GM23338 (cell line): ENCODE data around the gene ADCY3. TPM values are rescaled to one million over a fixed set of nuclear protein-coding genes. Genes with fewer than 3 reads are reported as not detected.
A peak's percentile ranks its signal among the peaks of the same experiment; 100 is the strongest.

Experiments used
- ATAC-seq: fragments of 200-7000 bp; cut with Tn5 transposase; 3 replicates; pipeline ENCODE4 v1.9.1; 2020
- DNase-seq: peaks from one replicate; pipeline ENCODE4 v3.0.0-alpha.2; 2015; ENCODE audit warnings: low spot score
- H2AFZ ChIP-seq: fragments of 200-600 bp; sonication (generic); 2 replicates; pipeline ENCODE4 v1.8.0; 2016; ENCODE audit warnings: antibody characterized with exemption, mild to moderate bottlenecking, moderate library complexity
- H3F3A ChIP-seq: fragments of 200-600 bp; sonication (generic); replicated peaks from 2 replicates; pipeline ENCODE4 v1.8.0; 2017; ENCODE audit warnings: antibody characterized with exemption, mixed run types, low read depth
- H3K27ac ChIP-seq: fragments of 200-600 bp; sonication (generic); 2 replicates; pipeline ENCODE4 v1.6.1; 2016; ENCODE audit warnings: low read depth
- H3K27me3 ChIP-seq: fragments of 200-600 bp; sonication (generic); 2 replicates; pipeline ENCODE4 v1.8.0; 2016; ENCODE audit warnings: mild to moderate bottlenecking, mixed run types, moderate library complexity; ENCODE audit not compliant: insufficient read depth
- H3K36me3 ChIP-seq: fragments of 200-600 bp; sonication (generic); 2 replicates; pipeline ENCODE4 v1.8.0; 2016; ENCODE audit warnings: mild to moderate bottlenecking; ENCODE audit not compliant: insufficient read depth
- H3K4me1 ChIP-seq: fragments of 200-600 bp; sonication (generic); 2 replicates; pipeline ENCODE4 v1.8.0; 2016; ENCODE audit warnings: mild to moderate bottlenecking, moderate library complexity; ENCODE audit not compliant: insufficient read depth
- H3K4me2 ChIP-seq: fragments of 200-600 bp; sonication (generic); 2 replicates; pipeline ENCODE4 v1.7.1; 2017; ENCODE audit warnings: mixed run types
- H3K4me3 ChIP-seq: fragments of 200-600 bp; sonication (generic); 2 replicates; pipeline ENCODE4 v1.6.1; 2016; ENCODE audit warnings: mixed run types
- H3K79me2 ChIP-seq: fragments of 200-600 bp; sonication (generic); replicated peaks from 2 replicates; pipeline ENCODE4 v1.8.0; 2017; ENCODE audit warnings: mild to moderate bottlenecking; ENCODE audit not compliant: insufficient read depth
- H3K9me2 ChIP-seq: fragments of 200-600 bp; sonication (generic); 2 replicates; pipeline ENCODE4 v1.8.0; 2017; ENCODE audit not compliant: insufficient read depth
- H4K20me1 ChIP-seq: fragments of 200-600 bp; sonication (generic); replicated peaks from 2 replicates; pipeline ENCODE4 v1.8.0; 2017; ENCODE audit warnings: mild to moderate bottlenecking; ENCODE audit not compliant: insufficient read depth
- H3K27ac Mint-ChIP-seq: 2 replicates; pipeline ENCODE4 v1.8.0; 2020; ENCODE audit warnings: inconsistent platforms, mild to moderate bottlenecking, moderate library complexity, mixed read lengths
- H3K27me3 Mint-ChIP-seq: 3 replicates; pipeline ENCODE4 v1.8.0; 2022; ENCODE audit warnings: low read depth, mild to moderate bottlenecking, moderate library complexity, mixed read lengths, inconsistent platforms; ENCODE audit not compliant: insufficient read depth, poor library complexity
- H3K36me3 Mint-ChIP-seq: 3 replicates; pipeline ENCODE4 v1.8.0; 2021; ENCODE audit warnings: low read depth, mild to moderate bottlenecking, inconsistent platforms, moderate library complexity, mixed read lengths
- H3K4me1 Mint-ChIP-seq: 3 replicates; pipeline ENCODE4 v1.8.0; 2020; ENCODE audit warnings: mild to moderate bottlenecking, inconsistent platforms, mixed read lengths
- H3K4me3 Mint-ChIP-seq: 3 replicates; pipeline ENCODE4 v1.8.0; 2021; ENCODE audit warnings: moderate library complexity, mild to moderate bottlenecking, inconsistent platforms, mixed read lengths
- H3K9me3 Mint-ChIP-seq: 3 replicates; pipeline ENCODE4 v1.8.0; 2020; ENCODE audit warnings: moderate library complexity, mild to moderate bottlenecking, inconsistent platforms, mixed read lengths
- CREB1 ChIP-seq: fragments of 250-450 bp; sonication (Bioruptor Pico); IDR thresholded peaks from 2 replicates; pipeline ENCODE4 v1.5.0; 2020; ENCODE audit warnings: low read depth, mild to moderate bottlenecking, moderate library complexity
- ETS1 ChIP-seq: IDR thresholded peaks from 2 replicates; pipeline ENCODE4 v1.6.1; 2016; ENCODE audit warnings: antibody characterized with exemption
- EZH2 ChIP-seq: fragments of 200-600 bp; sonication (generic); IDR thresholded peaks from one replicate; pipeline ENCODE4 v1.8.0; 2017; ENCODE audit warnings: antibody characterized with exemption, mild to moderate bottlenecking, low read depth; ENCODE audit not compliant: unreplicated experiment
- EZH2phosphoT487 ChIP-seq: fragments of 200-600 bp; sonication (generic); IDR thresholded peaks from one replicate; pipeline ENCODE4 v1.8.1; 2018; ENCODE audit warnings: antibody characterized with exemption; ENCODE audit not compliant: unreplicated experiment
- JUNB ChIP-seq: IDR thresholded peaks from one replicate; pipeline ENCODE4 v1.6.1; 2016; ENCODE audit warnings: antibody characterized with exemption; ENCODE audit not compliant: unreplicated experiment
- REST ChIP-seq: IDR thresholded peaks from one replicate; pipeline ENCODE4 v1.6.1; 2018; ENCODE audit warnings: antibody characterized with exemption; ENCODE audit not compliant: unreplicated experiment
- STAT1 ChIP-seq: IDR thresholded peaks from one replicate; pipeline ENCODE4 v1.6.1; 2016; ENCODE audit warnings: antibody characterized with exemption; ENCODE audit not compliant: unreplicated experiment
- ZNF331 ChIP-seq: fragments of 250-450 bp; sonication (Bioruptor Pico); IDR thresholded peaks from 2 replicates; pipeline ENCODE4 v1.5.0; 2020; ENCODE audit warnings: low read depth, mild to moderate bottlenecking, moderate library complexity
- polyA plus RNA-seq: library from polyadenylated mRNA; unstranded; fragments of >200 nt; fragmentation: Nextera tagmentation; extraction: Ambion mirVana; gene quantifications from 2 replicates; pipeline ENCODE4 v1.2.1, GENCODE V29; 2016
- total RNA-seq: library from RNA; depleted of rRNA; stranded (reverse); fragments of >200 nt; shearing (Covaris generic); gene quantifications from 2 replicates; pipeline ENCODE4 v1.2.3, GENCODE V29; 2014

Gene ADCY3
- total and polyA plus RNA-seq, 2 experiments from 2014 or later, result 9.7 to 32.4 TPM

- H3K27ac Mint-ChIP-seq, result 0 out of 2 replicates have a peak overlapping the region, but pooled peaks have one; percentile 47
- no peaks in the 10 kb centered on the region for H3K27me3 ChIP-seq
- peaks cover 32% of the 10 kb centered on the region for H3K36me3 Mint-ChIP-seq
- H3K4me1 ChIP-seq, result peaks cover 5% of the 10 kb centered on the region; the same call in 1 of the 2 replicates
- TF ChIP-seq EZH2, result no peak
- TF ChIP-seq JUNB, result no peak
- no peak for TF ChIP-seq ZNF331 (CRISPR knock-in tag)
- TF ChIP-seq REST, result no peak
- no peak for TF ChIP-seq ETS1
- no peak for TF ChIP-seq EZH2phosphoT487
- TF ChIP-seq CREB1 (CRISPR knock-in tag), result no peak
- peaks cover 17% of the 10 kb centered on the region for H3K4me1 Mint-ChIP-seq
- no peak overlapping the region for H3K4me3 ChIP-seq
- no peaks in the 10 kb centered on the region for H3F3A ChIP-seq
- ATAC-seq (no peak), DNase-seq (no peak)
- H3K4me2 ChIP-seq, result no peak overlapping the region
- H3K79me2 ChIP-seq, result peaks cover 42% of the 10 kb centered on the region
- peaks cover 11% of the 10 kb centered on the region for H3K27me3 Mint-ChIP-seq
- H3K27ac ChIP-seq, result no peak overlapping the region
- H3K9me2 ChIP-seq, result no peaks in the 10 kb centered on the region
- H3K9me3 Mint-ChIP-seq, result no peaks in the 10 kb centered on the region
- H3K4me3 Mint-ChIP-seq, result no peak overlapping the region
- H2AFZ ChIP-seq, result no peak overlapping the region
- H4K20me1 ChIP-seq, result peaks cover 11% of the 10 kb centered on the region; the same call in 1 of the 2 replicates
- no peaks in the 10 kb centered on the region for H3K36me3 ChIP-seq
Measured at GRCh38 chr2:24912986-24913385, 7.1 kb downstream of the ADCY3 start.

GRCh38 chr2:24912523-24912922, 7.5 kb downstream of the ADCY3 start:
- Mint-ChIP-seq H3K9me3 (no peaks in the 10 kb centered on the region), H3K4me1 (peaks cover 13% of the 10 kb centered on the region), H3K27me3 (peaks cover 11% of the 10 kb centered on the region), H3K4me3 (no peak overlapping the region), H3K27ac (no peak overlapping the region), H3K36me3 (peaks cover 28% of the 10 kb centered on the region)
- H2AFZ ChIP-seq, result no peak overlapping the region
- ATAC-seq, result no peak
- no peaks in the 10 kb centered on the region for H3K36me3 ChIP-seq
- H3K4me3 ChIP-seq, result no peak overlapping the region
- no peaks in the 10 kb centered on the region for H3F3A ChIP-seq
- no peaks in the 10 kb centered on the region for H3K27me3 ChIP-seq
- H3K4me2 ChIP-seq, result no peak overlapping the region
- H3K79me2 ChIP-seq, result peaks cover 42% of the 10 kb centered on the region
- H3K27ac ChIP-seq, result no peak overlapping the region
- H4K20me1 ChIP-seq, result peaks cover 11% of the 10 kb centered on the region; the same call in 1 of the 2 replicates
- no peaks in the 10 kb centered on the region for H3K9me2 ChIP-seq
- no peak for DNase-seq
- peaks cover 5% of the 10 kb centered on the region; the same call in 1 of the 2 replicates for H3K4me1 ChIP-seq
- no peak for TF ChIP-seq STAT1
- no peak for TF ChIP-seq ZNF331 (CRISPR knock-in tag)
- TF ChIP-seq REST, result no peak
